Measurements from ENCODE around the gene ZNF669.
"Not testable (repeated sequence)": the region's sequence is repeated elsewhere in the genome, so short reads cannot be mapped to it uniquely, and the experiment has no call there.

The ZNF669 gene

DNA sequence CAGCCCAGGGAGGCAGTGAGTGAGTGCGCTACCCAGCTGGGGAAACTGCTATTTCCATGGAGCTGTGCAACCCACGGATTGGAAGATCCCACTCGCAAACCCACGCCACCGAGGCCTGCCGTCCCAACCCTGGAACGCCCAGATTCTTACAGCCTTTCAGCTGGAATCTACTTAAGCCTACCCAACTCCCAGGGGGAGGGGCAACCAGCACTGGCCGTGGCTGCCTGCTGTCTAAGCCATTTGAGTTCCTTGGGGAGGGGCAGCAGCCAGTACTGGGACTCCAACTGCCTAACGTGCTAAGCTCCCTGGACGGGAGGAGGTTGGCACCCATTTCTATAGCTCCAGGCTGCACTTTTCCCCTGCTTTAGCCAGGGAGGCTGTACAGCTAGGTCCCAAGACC is 27.1 kb upstream of the ZNF669 start:
- no peaks in the 10 kb centered on the region for H3K9me3 ChIP-seq (ENCODE audit: control insufficient read depth, low read length)

DNA sequence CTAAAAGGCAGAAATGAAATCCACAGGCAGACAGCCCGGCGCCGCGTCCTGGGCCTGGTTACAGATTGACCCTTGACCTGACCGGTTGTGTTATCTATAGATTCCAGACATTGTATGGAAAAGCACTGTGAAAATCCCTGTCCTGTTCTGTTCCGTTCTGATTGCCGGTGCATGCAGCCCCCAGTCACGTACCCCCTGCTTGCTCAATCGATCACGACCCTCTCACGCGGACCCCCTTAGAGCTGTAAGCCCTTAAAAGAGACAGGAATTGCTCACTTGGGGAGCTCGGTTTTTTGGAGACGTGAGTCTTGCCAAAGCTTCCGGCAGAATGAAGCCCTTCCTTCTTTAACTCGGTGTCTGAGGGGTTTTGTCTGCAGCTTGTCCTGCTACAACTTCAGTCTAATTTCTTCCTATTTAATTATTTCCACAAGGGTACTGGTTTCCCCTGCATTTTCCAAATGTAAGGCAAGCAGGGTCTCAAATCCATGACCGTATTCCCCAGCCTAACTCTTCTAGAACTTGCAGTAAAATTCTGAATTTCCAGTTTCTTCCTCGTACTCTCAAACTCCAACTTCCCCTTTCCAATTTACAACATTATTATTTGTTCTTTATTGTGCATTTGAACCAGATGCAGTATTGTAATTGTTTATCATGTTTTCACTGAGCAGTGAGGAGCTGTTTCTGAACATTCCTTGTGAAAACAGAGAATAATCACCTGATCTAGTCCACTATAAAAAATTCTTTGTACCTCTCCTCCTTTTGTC is 23.5 kb upstream of the ZNF669 start:
- H3K9ac ChIP-seq; H3K4me3 ChIP-seq (ENCODE audit: low read depth, low read length); H3K27ac ChIP-seq; H3K79me2 ChIP-seq; H3K4me1 ChIP-seq; H3K36me3 ChIP-seq (ENCODE audit: control insufficient read depth, insufficient read depth, low read length); H3K4me2 ChIP-seq (ENCODE audit: low read length); H3K27me3 ChIP-seq (ENCODE audit: control insufficient read depth, insufficient read depth, low read length); H2AFZ ChIP-seq; H3K9me3 ChIP-seq (ENCODE audit: control insufficient read depth, low read length): not testable (repeated sequence)

More for the DNA sequence above, 27.1 kb upstream of the ZNF669 start:
- no peak overlapping the region for H3K4me2 ChIP-seq (ENCODE audit: low read length)
- no peaks in the 10 kb centered on the region for H3K4me1 ChIP-seq
- H3K4me3 ChIP-seq (ENCODE audit: low read depth, low read length) = no peak overlapping the region
- TF ChIP-seq, protein P1, sequence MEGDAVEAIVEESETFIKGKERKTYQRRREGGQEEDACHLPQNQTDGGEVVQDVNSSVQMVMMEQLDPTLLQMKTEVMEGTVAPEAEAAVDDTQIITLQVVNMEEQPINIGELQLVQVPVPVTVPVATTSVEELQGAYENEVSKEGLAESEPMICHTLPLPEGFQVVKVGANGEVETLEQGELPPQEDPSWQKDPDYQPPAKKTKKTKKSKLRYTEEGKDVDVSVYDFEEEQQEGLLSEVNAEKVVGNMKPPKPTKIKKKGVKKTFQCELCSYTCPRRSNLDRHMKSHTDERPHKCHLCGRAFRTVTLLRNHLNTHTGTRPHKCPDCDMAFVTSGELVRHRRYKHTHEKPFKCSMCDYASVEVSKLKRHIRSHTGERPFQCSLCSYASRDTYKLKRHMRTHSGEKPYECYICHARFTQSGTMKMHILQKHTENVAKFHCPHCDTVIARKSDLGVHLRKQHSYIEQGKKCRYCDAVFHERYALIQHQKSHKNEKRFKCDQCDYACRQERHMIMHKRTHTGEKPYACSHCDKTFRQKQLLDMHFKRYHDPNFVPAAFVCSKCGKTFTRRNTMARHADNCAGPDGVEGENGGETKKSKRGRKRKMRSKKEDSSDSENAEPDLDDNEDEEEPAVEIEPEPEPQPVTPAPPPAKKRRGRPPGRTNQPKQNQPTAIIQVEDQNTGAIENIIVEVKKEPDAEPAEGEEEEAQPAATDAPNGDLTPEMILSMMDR (IDR thresholded peaks at IDR 0.05) = no peak
- no peak overlapping the region for H2AFZ ChIP-seq
- H3K9ac ChIP-seq = no peak overlapping the region
- no peaks in the 10 kb centered on the region for H3K79me2 ChIP-seq
- no peaks in the 10 kb centered on the region for H3K36me3 ChIP-seq (ENCODE audit: control insufficient read depth, insufficient read depth, low read length)
- H3K27me3 ChIP-seq (ENCODE audit: control insufficient read depth, insufficient read depth, low read length) = no peaks in the 10 kb centered on the region
- no peak overlapping the region for H3K27ac ChIP-seq

GRCh38 chr1:247126601-247127000 is 22.4 kb upstream of the ZNF669 start:
- not testable (repeated sequence) for H3K4me3 ChIP-seq (ENCODE audit: low read depth, low read length); H3K4me2 ChIP-seq (ENCODE audit: low read length); H3K9ac ChIP-seq

GRCh38 chr1:247126166-247126565 is 22.0 kb upstream of the ZNF669 start:
- H3K4me2 ChIP-seq (ENCODE audit: low read length); H3K27me3 ChIP-seq (ENCODE audit: control insufficient read depth, insufficient read depth, low read length); H3K27ac ChIP-seq; H3K79me2 ChIP-seq; H3K4me1 ChIP-seq; H3K4me3 ChIP-seq (ENCODE audit: low read depth, low read length); H3K9ac ChIP-seq; H3K9me3 ChIP-seq (ENCODE audit: control insufficient read depth, low read length); H3K36me3 ChIP-seq (ENCODE audit: control insufficient read depth, insufficient read depth, low read length); H2AFZ ChIP-seq: not testable (repeated sequence)

More at GRCh38 chr1:247126601-247127000, 22.4 kb upstream of the ZNF669 start:
- H3K36me3 ChIP-seq (ENCODE audit: control insufficient read depth, insufficient read depth, low read length); H3K79me2 ChIP-seq; H2AFZ ChIP-seq; H3K27me3 ChIP-seq (ENCODE audit: control insufficient read depth, insufficient read depth, low read length); H3K4me1 ChIP-seq; H3K27ac ChIP-seq; H3K9me3 ChIP-seq (ENCODE audit: control insufficient read depth, low read length): not testable (repeated sequence)

DNA sequence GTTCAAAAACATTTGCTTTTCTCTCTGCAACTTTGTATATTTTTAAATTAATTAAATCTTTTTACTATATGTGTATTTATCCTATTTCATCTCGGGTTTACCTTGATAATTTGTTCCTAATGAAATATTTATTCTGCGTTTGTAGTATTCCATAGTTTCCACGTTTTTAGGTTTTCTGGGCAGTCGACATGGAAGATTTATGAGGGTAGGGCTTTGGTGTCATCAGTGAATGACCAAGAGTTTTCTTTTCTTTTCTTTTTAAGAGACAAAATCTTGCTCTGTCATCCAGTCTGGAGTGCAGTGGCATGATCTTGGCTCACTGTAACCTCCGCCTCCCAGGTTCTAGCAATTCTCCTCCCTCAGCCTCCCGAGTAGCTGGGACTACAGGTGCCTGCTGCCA is 17.2 kb upstream of the ZNF669 start:
- Histone ChIP-seq H3K9ac (no peak overlapping the region), H3K4me3 (ENCODE audit: low read depth, low read length) (no peak overlapping the region), H3K27me3 (ENCODE audit: control insufficient read depth, insufficient read depth, low read length) (no peaks in the 10 kb centered on the region), H3K36me3 (ENCODE audit: control insufficient read depth, insufficient read depth, low read length) (no peaks in the 10 kb centered on the region), H3K27ac (no peak overlapping the region), H3K4me2 (ENCODE audit: low read length) (no peak overlapping the region), H2AFZ (no peak overlapping the region), H3K4me1 (no peaks in the 10 kb centered on the region), H3K79me2 (no peaks in the 10 kb centered on the region), H3K9me3 (ENCODE audit: control insufficient read depth, low read length) (no peaks in the 10 kb centered on the region)
- TF ChIP-seq, protein P1 (IDR thresholded peaks at IDR 0.05) = no peak

GRCh38 chr1:247120408-247120668 is 16.2 kb upstream of the ZNF669 start:
- H3K4me3 ChIP-seq (ENCODE audit: low read depth, low read length); H3K9ac ChIP-seq; H3K27ac ChIP-seq; H3K36me3 ChIP-seq (ENCODE audit: control insufficient read depth, insufficient read depth, low read length); H3K4me1 ChIP-seq; H3K9me3 ChIP-seq (ENCODE audit: control insufficient read depth, low read length); H2AFZ ChIP-seq; H3K27me3 ChIP-seq (ENCODE audit: control insufficient read depth, insufficient read depth, low read length); H3K4me2 ChIP-seq (ENCODE audit: low read length); H3K79me2 ChIP-seq: not testable (repeated sequence)

Measured in parathyroid adenoma (tissue), 2 donors.